ENCODE results near the gene ENTPD1. TPM values are rescaled to one million over a fixed set of nuclear protein-coding genes. Genes with fewer than 3 reads are reported as not detected.
"Not testable (repeated sequence)": the region's sequence is repeated elsewhere in the genome, so short reads cannot be mapped to it uniquely, and the experiment has no call there.

ENTPD1 gene
- total and polyA plus RNA-seq, 4 experiments from 2014 or later = 1.2 to 1.9 (median 1.6) TPM

DNA sequence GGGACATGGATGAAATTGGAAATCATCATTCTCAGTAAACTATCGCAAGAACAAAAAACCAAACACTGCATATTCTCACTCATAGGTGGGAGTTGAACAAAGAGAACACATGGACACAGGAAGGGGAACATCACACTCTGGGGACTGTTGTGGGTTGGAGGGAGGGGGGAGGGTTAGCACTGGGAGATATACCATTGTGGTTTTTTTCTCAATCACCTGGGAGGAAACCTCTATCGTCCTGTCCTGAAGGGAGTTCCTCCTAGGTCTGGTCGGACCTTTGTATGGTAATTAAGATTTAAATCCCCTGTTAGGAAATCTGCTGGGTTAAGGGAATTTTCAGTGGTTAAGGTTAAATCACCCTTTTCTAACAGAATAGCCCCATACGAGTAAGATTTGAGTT, 33.5 kb upstream of the ENTPD1 start:
- H3K27me3 Mint-ChIP-seq = not testable (repeated sequence)

DNA sequence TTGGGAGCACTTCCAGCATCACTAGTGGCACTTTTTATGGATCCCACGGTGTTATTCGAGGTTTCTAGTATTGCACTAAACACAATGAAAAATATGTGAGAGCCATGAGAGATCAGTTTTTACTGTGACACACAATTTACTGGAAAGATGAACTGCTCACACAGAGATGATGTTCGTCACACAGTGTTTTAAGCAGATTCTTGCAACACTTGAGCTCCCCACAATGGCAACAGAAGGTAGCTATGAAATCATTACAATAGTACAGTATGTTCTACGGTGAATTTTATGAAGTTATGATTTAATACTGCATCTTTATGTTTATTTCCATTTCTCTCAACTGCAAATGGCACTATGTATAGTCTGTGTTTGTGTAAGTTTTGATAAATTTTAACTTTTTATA, 27.4 kb upstream of the ENTPD1 start:
- ChIA-PET CTCF (ENCODE audit: partially characterized antibody) (no interaction called here), POLR2A (ENCODE audit: partially characterized antibody) (no interaction called here)
- no peak overlapping the region for H3K27ac ChIP-seq (ENCODE audit: low read depth, low read length)
- intact Hi-C loops (cut with micrococcal nuclease) = no loop called here
- Mint-ChIP-seq H3K4me3 (no peak overlapping the region), H3K9me3 (peaks cover under 1 to 30% (median 20%) of the 10 kb centered on the region in 8 donors), H3K4me1 (no peaks in the 10 kb centered on the region), H3K27me3 (peaks cover 5 to 12% of the 10 kb centered on the region in 2 donors), H3K36me3 (peaks cover 0 to 2% of the 10 kb centered on the region in 2 donors), H3K27ac (no peak overlapping the region)
- DNase-seq = no peak
- H3K9me3 ChIP-seq (ENCODE audit: control insufficient read depth in 1 of 2, low read length in 2 of 2) = peaks cover 0 to 5% of the 10 kb centered on the region in 2 donors
- no peak overlapping the region for H3K4me3 ChIP-seq (ENCODE audit: low read length in 2 of 2)
- no peaks in the 10 kb centered on the region for H3K27me3 ChIP-seq (ENCODE audit: insufficient read depth, low read length)
- H3K36me3 ChIP-seq (ENCODE audit: insufficient read depth, low read length) = no peaks in the 10 kb centered on the region
- H3K4me1 ChIP-seq (ENCODE audit: insufficient read depth, low read length) = no peaks in the 10 kb centered on the region

More for the DNA sequence above, 33.5 kb upstream of the ENTPD1 start:
- H3K36me3 ChIP-seq (ENCODE audit: insufficient read depth, low read length); H3K4me3 ChIP-seq (ENCODE audit: low read length in 2 of 2); H3K27ac ChIP-seq (ENCODE audit: low read depth, low read length); H3K36me3 Mint-ChIP-seq; H3K4me1 ChIP-seq (ENCODE audit: insufficient read depth, low read length); H3K27me3 ChIP-seq (ENCODE audit: insufficient read depth, low read length); CTCF ChIA-PET (ENCODE audit: partially characterized antibody); H3K9me3 ChIP-seq (ENCODE audit: control insufficient read depth in 1 of 2, low read length in 2 of 2); H3K27ac Mint-ChIP-seq; DNase-seq; H3K4me1 Mint-ChIP-seq; POLR2A ChIA-PET (ENCODE audit: partially characterized antibody); intact Hi-C loops (cut with micrococcal nuclease); H3K4me3 Mint-ChIP-seq: not testable (repeated sequence)
- H3K9me3 Mint-ChIP-seq = peaks cover 0 to 15% (median 2%) of the 10 kb centered on the region in 8 donors

DNA sequence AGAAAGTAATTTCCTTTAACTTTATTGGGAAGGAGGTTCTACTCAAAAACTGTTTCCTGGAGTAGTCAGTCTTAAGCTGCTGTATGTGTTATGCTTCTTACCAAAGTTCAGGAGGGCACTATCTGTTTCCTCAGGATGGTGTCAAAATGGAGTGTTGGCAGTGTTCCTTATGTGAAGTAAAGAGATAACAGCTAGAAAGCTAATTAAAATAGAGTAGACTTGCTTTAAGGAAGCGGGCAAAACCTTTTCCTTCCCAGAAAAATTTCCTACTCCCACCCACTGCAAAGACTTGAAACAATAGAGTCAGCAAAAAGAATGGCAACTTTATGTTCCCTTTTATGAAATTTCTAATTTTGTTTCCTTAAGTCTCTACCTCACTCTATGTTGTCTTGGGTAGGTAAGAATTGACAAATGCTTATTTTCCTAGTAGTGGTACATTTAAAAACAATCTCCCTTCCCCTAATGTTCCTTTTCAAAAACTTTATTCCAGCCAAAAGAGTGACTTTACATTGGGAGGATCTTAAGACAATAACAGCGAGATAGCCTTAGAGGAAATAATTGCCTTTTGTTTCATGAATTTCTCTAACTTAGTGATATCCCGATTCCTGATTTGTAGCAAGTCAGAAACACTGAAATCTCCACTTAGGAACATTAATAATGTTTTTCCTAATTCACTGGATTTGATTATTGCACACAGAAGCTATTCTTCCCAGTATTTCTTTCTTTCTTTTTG, 26.5 kb upstream of the ENTPD1 start:
- H3K36me3 ChIP-seq (ENCODE audit: insufficient read depth, low read length) = no peaks in the 10 kb centered on the region
- no peak for DNase-seq
- Mint-ChIP-seq H3K4me1 (no peaks in the 10 kb centered on the region), H3K27me3 (peaks cover 5 to 12% of the 10 kb centered on the region in 2 donors), H3K36me3 (peaks cover 0 to 2% of the 10 kb centered on the region in 2 donors), H3K9me3 (peaks cover 2 to 37% (median 27%) of the 10 kb centered on the region in 8 donors), H3K27ac (no peak overlapping the region), H3K4me3 (no peak overlapping the region)
- H3K27me3 ChIP-seq (ENCODE audit: insufficient read depth, low read length) = no peaks in the 10 kb centered on the region
- H3K27ac ChIP-seq (ENCODE audit: low read depth, low read length) = no peak overlapping the region
- no peak overlapping the region for H3K4me3 ChIP-seq (ENCODE audit: low read length in 2 of 2)
- intact Hi-C loops (cut with micrococcal nuclease) = no loop called here
- H3K9me3 ChIP-seq (ENCODE audit: control insufficient read depth in 1 of 2, low read length in 2 of 2) = peaks cover 0 to 5% of the 10 kb centered on the region in 2 donors
- no peaks in the 10 kb centered on the region for H3K4me1 ChIP-seq (ENCODE audit: insufficient read depth, low read length)
- ChIA-PET CTCF (ENCODE audit: partially characterized antibody) (no interaction called here), POLR2A (ENCODE audit: partially characterized antibody) (no interaction called here)

DNA sequence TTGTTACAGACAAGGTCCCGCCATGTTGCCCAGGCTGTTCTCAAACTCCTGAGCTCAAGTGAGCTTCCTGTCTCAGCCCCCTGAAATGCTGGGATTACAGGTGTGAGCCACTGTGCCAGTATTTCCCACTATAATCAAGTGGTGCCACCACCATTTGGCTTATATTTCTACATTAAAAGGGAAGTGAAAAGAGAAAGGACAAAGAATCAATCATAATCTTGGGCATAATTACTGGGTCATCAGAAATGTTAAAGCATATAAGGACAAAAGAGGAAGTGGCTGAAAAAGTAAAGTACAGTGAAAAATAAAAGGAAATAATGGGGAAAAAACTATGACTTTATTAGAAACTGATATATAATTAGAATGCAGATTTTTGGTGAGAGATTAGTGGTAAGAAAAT, 25.7 kb upstream of the ENTPD1 start:
- no peak overlapping the region for H3K4me3 Mint-ChIP-seq
- Histone ChIP-seq H3K4me1 (ENCODE audit: insufficient read depth, low read length) (no peaks in the 10 kb centered on the region), H3K27ac (ENCODE audit: low read depth, low read length) (no peak overlapping the region), H3K9me3 (ENCODE audit: control insufficient read depth in 1 of 2, low read length in 2 of 2) (peaks cover 0 to 5% of the 10 kb centered on the region in 2 donors), H3K36me3 (ENCODE audit: insufficient read depth, low read length) (no peaks in the 10 kb centered on the region), H3K4me3 (ENCODE audit: low read length in 2 of 2) (no peak overlapping the region), H3K27me3 (ENCODE audit: insufficient read depth, low read length) (no peaks in the 10 kb centered on the region)
- peaks cover 0 to 2% of the 10 kb centered on the region in 2 donors for H3K36me3 Mint-ChIP-seq
- peaks cover 5 to 12% of the 10 kb centered on the region in 2 donors for H3K27me3 Mint-ChIP-seq
- no peak overlapping the region for H3K27ac Mint-ChIP-seq
- intact Hi-C loops (cut with micrococcal nuclease) = no loop called here
- H3K4me1 Mint-ChIP-seq = no peaks in the 10 kb centered on the region
- DNase-seq = no peak
- peaks cover 2 to 39% (median 28%) of the 10 kb centered on the region in 8 donors for H3K9me3 Mint-ChIP-seq
- POLR2A ChIA-PET (ENCODE audit: partially characterized antibody) = no interaction called here
- CTCF ChIA-PET (ENCODE audit: partially characterized antibody) = no interaction called here

DNA sequence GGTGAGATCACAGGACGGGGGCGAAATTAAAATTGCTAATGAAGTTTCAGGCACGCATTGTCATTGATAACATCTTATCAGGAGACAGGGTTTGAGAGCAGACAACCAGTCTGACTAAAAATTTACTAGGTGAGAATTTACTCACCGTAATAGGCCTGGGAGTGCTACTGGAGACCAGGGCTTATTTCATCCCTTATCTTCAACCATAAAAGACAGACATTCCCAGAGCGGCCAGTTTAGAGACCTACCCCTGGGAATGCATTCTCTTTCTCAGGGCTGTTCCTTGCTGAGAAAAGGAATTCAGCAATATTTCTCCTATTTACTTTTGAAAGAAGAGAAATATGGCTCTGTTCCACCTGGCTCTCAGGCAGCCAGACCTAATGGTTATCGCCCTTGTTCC, 23.1 kb upstream of the ENTPD1 start:
- H3K9me3 ChIP-seq (ENCODE audit: control insufficient read depth in 1 of 2, low read length in 2 of 2); H3K4me1 ChIP-seq (ENCODE audit: insufficient read depth, low read length); H3K27me3 ChIP-seq (ENCODE audit: insufficient read depth, low read length); DNase-seq; H3K27ac Mint-ChIP-seq; H3K4me1 Mint-ChIP-seq; H3K27ac ChIP-seq (ENCODE audit: low read depth, low read length); H3K36me3 Mint-ChIP-seq; intact Hi-C loops (cut with micrococcal nuclease); CTCF ChIA-PET (ENCODE audit: partially characterized antibody); H3K4me3 ChIP-seq (ENCODE audit: low read length in 2 of 2); H3K36me3 ChIP-seq (ENCODE audit: insufficient read depth, low read length); POLR2A ChIA-PET (ENCODE audit: partially characterized antibody); H3K4me3 Mint-ChIP-seq: not testable (repeated sequence)
- peaks cover 4 to 43% (median 28%) of the 10 kb centered on the region in 8 donors for H3K9me3 Mint-ChIP-seq
- peaks cover 7 to 11% of the 10 kb centered on the region in 2 donors for H3K27me3 Mint-ChIP-seq

DNA sequence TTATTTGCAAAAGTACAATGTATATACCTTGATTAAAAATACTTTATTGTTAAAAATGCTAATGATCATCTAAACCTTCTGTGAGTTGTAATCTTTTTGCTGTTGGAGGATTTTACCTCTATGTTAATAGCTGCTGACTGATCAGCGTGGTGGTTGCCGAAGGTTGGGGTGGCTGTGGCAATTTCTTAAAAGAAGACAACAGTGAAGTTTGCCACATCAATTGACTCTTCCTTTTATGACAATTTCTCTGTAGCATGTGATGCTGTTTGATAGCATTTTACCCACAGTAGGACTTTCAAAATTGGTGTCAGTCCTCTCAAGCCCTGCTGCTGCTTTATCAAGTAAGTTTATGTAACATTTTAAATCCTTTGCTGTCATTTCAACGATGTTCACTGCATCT, 16.9 kb upstream of the ENTPD1 start:
- H3K4me1 ChIP-seq (ENCODE audit: insufficient read depth, low read length) = no peaks in the 10 kb centered on the region
- Mint-ChIP-seq H3K4me1 (peaks cover 0 to 4% (median 0%) of the 10 kb centered on the region in 4 donors), H3K4me3 (no peak overlapping the region), H3K9me3 (peaks cover 0 to 15% (median 4%) of the 10 kb centered on the region in 8 donors), H3K27ac (no peak overlapping the region), H3K36me3 (peaks cover 0 to 3% of the 10 kb centered on the region in 2 donors), H3K27me3 (peaks cover 10 to 13% of the 10 kb centered on the region in 2 donors)
- H3K4me3 ChIP-seq (ENCODE audit: low read length in 2 of 2) = no peak overlapping the region
- H3K27me3 ChIP-seq (ENCODE audit: insufficient read depth, low read length) = no peaks in the 10 kb centered on the region
- ChIA-PET POLR2A (ENCODE audit: partially characterized antibody) (no interaction called here), CTCF (ENCODE audit: partially characterized antibody) (no interaction called here)
- intact Hi-C loops (cut with micrococcal nuclease) = no loop called here
- H3K27ac ChIP-seq (ENCODE audit: low read depth, low read length) = no peak overlapping the region
- no peaks in the 10 kb centered on the region for H3K36me3 ChIP-seq (ENCODE audit: insufficient read depth, low read length)
- no peaks in the 10 kb centered on the region for H3K9me3 ChIP-seq (ENCODE audit: control insufficient read depth in 1 of 2, low read length in 2 of 2)
- DNase-seq = peak in 1 of 5 donors; percentile 5

DNA sequence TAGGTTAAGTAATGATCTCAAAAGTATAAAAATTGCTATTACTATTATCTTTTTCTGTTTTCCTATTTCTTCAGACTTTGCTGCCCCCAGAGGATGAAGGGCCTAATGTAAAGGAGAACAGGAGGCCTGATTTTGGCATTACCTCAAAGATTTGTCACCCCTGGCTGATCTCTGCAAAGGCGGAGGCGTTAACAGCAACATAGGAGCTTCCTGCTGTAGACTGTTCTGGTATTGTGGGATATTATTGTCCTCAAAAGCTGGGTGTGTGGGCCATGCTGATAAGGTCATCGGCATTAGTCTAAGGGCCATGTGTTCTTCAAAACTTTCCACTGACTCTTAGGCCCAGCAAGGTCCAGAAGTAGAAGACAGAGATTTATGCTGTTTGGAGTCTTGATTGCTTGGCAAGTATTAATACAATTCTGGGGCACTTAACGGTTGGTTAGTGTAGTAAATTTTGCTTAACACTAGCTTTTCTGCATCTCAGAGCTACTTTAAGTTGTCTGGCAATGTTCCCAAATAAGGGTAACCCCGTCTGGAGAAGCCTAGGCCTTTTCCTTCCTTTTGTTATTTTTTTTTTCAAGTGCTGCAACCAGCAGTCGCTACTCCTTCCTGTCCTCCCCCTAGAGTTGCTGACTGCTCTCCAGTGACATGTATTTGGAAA, 14.0 kb upstream of the ENTPD1 start:
- H3K9me3 Mint-ChIP-seq = peaks cover 0 to 4% (median under 1%) of the 10 kb centered on the region in 8 donors
- peaks cover 0 to 4% (median 0%) of the 10 kb centered on the region in 4 donors for H3K4me1 Mint-ChIP-seq
- no peaks in the 10 kb centered on the region for H3K27me3 ChIP-seq (ENCODE audit: insufficient read depth, low read length)
- H3K4me3 ChIP-seq (ENCODE audit: low read length in 2 of 2) = no peak overlapping the region
- POLR2A ChIA-PET (ENCODE audit: partially characterized antibody) = no interaction called here
- CTCF ChIA-PET (ENCODE audit: partially characterized antibody) = no interaction called here
- no peaks in the 10 kb centered on the region for H3K4me1 ChIP-seq (ENCODE audit: insufficient read depth, low read length)
- H3K27ac ChIP-seq (ENCODE audit: low read depth, low read length) = no peak overlapping the region
- H3K9me3 ChIP-seq (ENCODE audit: control insufficient read depth in 1 of 2, low read length in 2 of 2) = no peaks in the 10 kb centered on the region
- H3K36me3 ChIP-seq (ENCODE audit: insufficient read depth, low read length) = no peaks in the 10 kb centered on the region
- intact Hi-C loops (cut with micrococcal nuclease) = no loop called here
- H3K4me3 Mint-ChIP-seq = peak overlapping the region in 1 of 8 donors; percentile 17
- H3K27me3 Mint-ChIP-seq = peaks cover 10 to 13% of the 10 kb centered on the region in 2 donors
- H3K27ac Mint-ChIP-seq = peak overlapping the region in 1 of 7 donors; percentile 57
- H3K36me3 Mint-ChIP-seq = peaks cover 0 to 2% of the 10 kb centered on the region in 2 donors
- DNase-seq = no peak

Measured in CD4-positive, alpha-beta memory T cell (primary cell).